GM18502 (cell line): ENCODE measurements around the gene TMEM263.
A peak's percentile ranks its signal among the peaks of the same experiment; 100 is the strongest.

ENCODE experiments used
- ATAC-seq: cut with Tn5 transposase; IDR thresholded peaks from one replicate; pipeline ENCODE4 v1.9.1; 2021; ENCODE audit warnings: mild to moderate bottlenecking; ENCODE audit not compliant: unreplicated experiment, poor library complexity

TMEM263 gene

GRCh38 chr12:106945261-106945851, 10.4 kb upstream of the TMEM263 start:
- ATAC-seq = no peak

DNA sequence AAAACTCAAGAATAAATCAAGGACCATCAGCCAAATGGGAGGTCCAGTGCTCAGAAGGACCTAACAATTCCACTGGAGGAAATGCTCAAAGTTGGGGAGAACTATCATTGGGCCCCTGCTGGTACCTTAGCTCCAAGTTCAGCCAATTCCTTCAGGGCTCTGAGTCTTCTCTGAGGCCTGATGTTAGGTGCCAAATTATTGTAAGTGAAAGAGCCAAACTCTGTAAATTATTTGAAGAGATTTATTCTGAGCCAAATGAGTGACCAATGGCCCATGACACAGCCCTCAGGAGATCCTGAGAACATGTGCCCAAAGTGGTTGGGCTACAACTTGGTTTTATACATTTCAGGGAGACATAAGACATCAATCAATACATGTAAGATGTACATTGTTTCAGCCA, 8.2 kb upstream of the TMEM263 start:
- ATAC-seq = no peak

GRCh38 chr12:106950591-106950990, 5.1 kb upstream of the TMEM263 start:
- ATAC-seq = no peak

DNA sequence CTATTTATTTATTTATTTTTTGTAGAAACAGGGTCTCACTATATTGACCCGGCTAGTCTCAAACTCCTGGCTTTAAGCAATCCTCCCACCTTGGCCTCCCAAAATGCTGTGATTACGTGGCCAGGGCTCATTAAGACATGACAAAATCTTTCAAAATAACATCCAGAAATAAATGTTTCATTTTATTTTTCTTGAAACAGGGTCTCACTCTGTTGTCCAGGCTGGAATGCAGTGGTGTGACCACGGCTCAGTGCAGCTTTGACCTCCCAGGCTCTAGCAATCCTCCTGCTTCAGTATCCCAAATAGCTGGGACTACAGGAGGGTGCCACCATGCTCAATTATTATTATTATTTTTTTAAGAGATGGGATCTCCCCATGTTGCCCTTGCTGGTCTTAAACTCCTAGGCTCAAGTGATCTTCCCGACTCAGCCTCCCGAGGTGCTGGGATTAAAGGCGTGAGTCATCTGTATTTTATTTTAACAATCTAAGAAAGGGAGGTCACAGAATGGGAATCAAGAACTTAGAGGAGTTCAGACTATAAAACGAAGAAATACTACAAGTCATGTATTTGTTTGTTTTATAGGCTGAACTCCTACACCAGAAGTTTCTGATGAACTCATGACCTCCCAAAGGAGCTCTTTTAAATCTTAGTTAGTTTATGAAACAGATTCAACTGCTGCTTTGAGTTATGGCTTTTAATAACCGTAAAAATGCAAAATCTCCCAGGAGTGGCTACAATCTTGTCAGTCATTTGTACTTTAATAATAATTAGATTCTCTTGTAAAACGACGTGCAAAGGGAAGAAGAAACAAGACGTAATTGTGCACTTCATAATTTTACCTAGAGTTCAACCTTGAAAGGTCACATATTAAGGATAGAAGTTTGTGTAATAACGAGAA, 2.1 kb upstream of the TMEM263 start:
- no peak for ATAC-seq

DNA sequence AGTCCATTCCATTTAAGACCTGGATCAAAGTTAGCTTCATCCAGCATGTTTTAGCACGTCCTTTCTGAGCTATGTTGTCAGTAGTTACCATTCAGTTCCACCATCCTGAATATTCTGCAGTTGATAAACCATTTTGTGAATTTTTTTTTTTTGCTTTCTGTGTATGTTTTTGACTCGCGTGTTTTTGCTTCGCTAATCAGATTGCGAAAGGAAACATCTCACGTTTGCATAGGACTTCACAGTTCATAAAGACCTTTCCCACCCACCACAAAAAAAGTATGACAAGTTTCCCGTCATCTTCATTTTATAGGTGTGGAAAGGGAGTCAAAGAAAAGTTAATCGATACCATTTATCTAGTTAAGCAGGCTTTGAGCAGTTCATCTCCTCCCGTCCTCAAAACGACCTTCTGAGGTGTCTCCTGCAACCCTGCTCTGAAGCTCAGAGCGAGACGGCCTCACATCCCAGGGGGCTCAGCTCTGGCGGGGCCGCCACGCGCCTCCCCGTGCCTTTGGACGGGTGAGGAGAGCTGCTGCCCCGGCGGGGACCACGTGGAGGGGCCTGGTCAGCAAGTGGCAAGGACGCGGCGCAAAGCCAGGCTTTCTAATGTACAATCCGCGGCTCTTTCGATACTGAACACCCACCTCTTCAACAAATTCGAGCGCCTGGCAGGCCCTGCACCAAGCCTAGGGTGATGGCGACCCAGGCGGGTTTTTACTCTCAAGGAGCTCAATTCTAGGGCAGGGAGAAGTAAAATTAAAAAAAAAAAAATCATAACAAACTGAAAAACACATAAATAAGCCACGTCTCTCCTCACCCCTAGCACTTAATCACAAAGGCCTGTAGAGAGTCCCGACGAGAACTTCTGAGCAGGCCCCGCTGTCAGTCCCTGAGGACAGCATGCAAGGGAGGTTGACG, 988 bp upstream of the TMEM263 start:
- no peak for ATAC-seq

DNA sequence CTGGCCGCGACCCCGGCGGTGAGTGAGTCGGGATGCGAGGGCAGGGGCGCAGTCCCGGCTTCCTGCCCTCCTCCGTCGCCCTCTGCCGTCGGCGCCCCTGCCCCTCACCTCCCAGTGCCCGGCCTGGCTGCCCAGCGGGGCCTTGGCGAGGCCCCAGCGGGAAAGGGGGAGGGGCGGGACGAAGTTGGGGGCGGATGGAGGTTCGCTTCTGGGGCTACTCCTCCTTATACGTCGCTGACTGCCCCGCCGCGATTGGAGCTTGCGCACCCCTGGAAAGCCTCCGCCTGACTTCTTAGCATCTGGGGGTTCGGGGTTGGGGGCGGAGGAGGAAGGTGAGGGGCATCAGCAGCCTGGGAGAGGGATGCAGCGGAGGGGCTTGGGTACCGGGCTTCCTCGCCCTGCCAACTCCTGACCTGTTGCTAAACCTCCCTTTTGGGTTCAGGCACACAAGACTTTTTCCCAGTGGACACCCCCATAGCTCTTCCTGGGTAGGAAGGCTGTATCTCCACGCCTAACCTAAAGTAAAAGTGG, 406 bp downstream of the TMEM263 start:
- peak; percentile 34 for ATAC-seq

GRCh38 chr12:106957583-106957982, 1.9 kb downstream of the TMEM263 start:
- no peak for ATAC-seq

DNA sequence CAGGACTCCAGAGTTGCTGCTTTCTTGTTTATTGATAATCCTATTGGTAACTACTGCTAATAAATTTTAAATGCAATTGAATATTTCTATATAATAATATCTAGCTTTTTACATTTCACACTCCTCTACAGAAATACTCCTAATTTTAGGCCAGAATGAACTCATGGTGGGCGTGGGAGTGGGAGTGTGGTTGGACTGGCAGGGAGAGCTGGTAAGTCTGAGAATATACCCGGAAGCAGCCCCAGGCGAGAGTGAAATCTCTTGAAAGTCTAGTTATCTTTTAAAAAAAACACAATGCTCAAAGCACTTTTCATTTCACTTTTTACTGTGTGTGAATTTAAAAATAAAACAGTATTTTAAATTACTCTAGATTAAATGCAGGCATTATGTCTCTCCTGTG, 4.7 kb downstream of the TMEM263 start:
- ATAC-seq = no peak

GRCh38 chr12:106962286-106962685, 6.6 kb downstream of the TMEM263 start:
- ATAC-seq = no peak

GRCh38 chr12:106964526-106964925, 8.8 kb downstream of the TMEM263 start:
- ATAC-seq = no peak

- ATAC-seq = no peak
These were observed 15.4 kb downstream of the TMEM263 start for GRCh38 chr12:106971065-106971464.

GRCh38 chr12:106973545-106973944, 17.8 kb downstream of the TMEM263 start:
- no peak for ATAC-seq

- peak; percentile 66 for ATAC-seq
These were observed 18.8 kb downstream of the TMEM263 start for GRCh38 chr12:106974511-106974910.

GRCh38 chr12:106975098-106975497, 19.4 kb downstream of the TMEM263 start:
- ATAC-seq = no peak

- no peak for ATAC-seq
These were observed 20.4 kb downstream of the TMEM263 start for GRCh38 chr12:106975993-106976658.

DNA sequence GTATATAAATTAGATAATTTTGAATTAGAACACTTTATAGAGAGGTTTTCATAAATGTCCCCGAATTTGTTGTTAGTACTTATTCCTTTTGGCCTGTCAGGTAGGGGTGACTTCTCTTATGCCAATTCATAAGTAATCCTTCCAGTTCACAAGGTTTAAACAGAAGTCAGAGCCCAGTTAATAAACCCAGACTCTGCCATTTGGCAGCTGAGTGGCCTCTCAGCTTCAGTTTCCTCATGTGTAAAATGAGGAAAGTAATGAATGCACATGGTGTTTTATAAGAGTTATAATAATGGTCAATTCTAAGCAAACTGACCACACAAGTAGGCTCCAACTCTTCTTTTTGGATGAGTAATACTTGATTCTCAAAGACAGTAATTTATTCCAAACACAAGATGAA, 21.0 kb downstream of the TMEM263 start:
- ATAC-seq = no peak

GRCh38 chr12:106978035-106978800, 22.5 kb downstream of the TMEM263 start:
- ATAC-seq = no peak

- ATAC-seq = no peak
These were observed 25.2 kb downstream of the TMEM263 start for GRCh38 chr12:106980944-106981343.

DNA sequence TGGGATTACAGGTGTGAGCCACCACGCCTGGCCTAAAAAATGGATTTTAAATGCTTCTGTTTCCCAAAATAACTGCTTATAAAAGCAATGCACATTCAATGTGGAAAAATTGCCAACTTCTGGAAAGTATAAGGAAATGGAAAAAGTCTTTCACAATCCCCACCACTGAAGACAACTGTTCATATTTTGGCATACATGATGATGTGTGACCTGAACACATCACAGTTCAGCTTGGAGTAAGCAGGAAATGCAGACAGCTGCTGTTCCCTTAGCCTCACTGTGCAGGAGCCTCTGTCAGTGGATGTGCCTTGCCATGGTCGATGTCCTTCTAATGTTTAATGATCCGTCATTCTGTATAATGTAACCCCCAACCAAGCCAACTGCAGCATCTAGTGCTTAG, 26.1 kb downstream of the TMEM263 start:
- ATAC-seq = no peak
